GM19023 (cell line): ENCODE measurements around the gene SLC6A3.
"Not testable (repeated sequence)": the region's sequence is repeated elsewhere in the genome, so short reads cannot be mapped to it uniquely, and the experiment has no call there.

Experiments
- ATAC-seq: cut with Tn5 transposase; IDR thresholded peaks from one replicate; pipeline ENCODE4 v1.9.1; 2021; ENCODE audit warnings: mild to moderate bottlenecking, moderate library complexity; ENCODE audit not compliant: unreplicated experiment

Gene SLC6A3

DNA sequence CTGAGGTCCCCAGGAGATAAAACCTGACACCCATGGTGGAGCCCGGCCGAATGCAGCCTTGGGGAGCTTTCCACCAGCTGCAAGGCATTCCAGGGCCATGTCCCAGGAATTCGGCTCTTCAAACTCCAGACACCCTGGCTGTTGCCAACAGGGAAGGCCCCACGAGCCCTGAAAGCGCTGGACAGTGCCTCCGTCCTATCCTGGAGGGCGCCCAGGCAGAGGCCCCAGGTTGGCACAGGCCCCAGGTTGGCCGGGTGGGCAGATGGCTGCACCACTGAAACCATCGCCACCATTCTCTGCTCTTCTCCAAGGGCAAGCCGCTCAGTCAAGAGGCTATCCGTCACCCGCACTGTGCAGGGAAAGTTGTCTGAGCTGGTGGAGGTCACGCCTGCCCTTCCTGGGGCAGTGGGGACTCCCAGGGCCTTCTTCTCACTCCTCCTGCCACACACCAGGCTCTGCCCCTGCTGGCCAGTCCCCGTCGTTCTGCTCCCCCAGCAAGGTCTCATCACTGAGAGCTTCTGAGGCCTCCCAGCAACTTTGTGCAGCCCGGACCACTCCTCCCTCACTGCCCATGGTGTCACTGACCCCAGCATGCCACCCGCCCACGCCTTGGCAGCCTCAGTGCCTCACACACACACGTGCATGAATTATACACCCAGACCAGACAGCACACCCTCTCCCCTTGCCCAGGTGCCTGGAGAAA, 21.2 kb downstream of the SLC6A3 start:
- ATAC-seq, result no peak

DNA sequence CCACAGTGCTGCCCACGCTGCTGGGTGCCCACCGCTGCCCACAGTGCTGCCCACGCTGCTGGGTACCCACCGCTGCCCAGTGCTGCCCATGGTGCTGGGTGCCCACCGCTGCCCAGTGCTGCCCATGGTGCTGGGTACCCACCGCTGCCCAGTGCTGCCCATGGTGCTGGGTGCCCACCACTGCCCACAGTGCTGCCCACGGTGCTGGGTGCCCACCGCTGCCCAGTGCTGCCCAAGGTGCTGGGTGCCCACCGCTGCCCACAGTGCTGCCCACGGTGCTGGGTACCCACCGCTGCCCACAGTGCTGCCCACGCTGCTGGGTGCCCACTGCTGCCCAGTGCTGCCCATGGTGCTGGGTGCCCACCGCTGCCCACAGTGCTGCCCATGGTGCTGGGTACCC, 22.7 kb downstream of the SLC6A3 start:
- ATAC-seq, result not testable (repeated sequence)

DNA sequence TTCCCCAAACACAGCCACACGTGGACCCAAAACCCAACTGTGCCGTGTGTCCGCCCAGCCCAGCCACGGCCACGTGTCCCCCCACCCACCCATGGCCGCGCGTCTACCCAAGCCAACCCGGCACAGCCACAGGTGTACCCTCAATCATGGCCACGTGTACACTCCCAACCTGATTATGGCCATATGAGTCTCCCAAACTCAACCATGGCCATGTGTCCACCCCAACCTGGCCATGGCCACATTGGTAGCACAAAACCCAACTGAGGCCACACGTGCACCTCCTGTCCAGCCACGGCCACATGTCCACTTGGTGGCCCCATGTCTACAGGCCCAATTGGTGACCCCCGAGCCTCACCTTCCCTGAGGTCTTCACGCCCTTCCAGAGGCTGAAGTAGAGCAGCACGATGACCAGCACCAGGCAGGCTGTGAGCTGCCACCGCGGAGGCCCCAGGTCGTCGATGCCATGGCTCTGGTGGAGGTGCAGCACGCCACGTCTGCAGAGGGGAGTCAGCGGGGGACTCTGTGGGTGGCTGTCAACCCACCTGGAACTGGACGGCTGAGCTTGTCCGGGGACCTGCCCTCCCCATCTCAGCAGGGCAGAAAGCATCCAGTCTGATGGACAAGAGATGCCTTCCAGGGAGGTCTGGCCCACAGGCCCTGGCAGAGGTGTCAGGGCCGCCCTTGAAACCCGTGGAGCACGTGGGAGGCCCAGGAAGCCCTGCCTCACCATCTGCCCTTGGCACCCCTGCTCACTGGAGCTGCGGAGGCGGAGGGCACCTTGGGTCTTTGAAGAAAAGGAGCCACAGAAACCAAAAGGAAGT, 23.5 kb downstream of the SLC6A3 start:
- no peak for ATAC-seq

DNA sequence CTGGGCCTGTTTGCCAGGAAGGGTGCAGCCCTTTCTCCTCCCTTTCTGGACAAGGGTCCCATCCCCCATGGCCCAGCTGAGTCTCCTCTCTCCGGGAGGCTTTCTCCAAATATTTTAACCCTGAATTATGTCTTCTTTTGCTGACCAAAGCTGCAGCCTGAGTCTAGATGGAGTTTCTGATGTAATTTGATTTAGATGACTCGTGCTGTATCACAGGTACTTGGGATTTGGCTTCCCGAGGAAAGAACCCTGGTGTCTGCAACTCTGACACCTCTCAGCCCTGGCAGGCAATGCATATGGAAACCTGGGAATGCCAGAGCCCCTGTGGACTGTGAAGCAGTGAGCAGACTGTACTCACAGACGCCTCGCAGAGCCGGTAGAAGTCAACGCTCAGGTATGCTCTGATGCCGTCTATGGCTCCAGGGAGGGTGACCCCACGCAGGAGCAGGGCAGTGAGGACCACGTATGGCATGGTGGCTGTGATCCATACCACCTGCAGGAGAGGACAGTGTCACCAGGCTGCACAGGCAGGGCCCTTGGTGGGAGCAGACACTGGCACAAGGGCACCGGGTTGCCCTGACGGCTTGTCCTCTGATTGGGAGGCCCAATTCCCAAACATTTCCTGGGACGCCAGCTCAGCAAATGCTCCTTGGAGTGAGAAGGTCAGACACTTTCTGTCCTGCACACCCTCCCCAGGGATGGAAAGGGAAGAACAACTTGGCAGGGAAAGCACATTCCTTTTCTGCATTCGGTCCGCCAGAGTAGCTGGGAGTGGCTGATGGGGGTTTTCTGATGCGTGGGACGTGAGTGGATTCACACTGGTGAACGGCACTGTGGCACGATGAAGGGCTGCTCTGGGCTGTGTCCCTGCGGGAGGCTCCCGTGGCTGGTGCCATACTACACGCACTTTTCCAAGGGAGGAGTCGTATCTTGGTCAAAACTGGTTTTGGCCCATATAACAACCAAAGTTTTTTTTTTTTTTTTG, 24.7 kb downstream of the SLC6A3 start:
- no peak for ATAC-seq

DNA sequence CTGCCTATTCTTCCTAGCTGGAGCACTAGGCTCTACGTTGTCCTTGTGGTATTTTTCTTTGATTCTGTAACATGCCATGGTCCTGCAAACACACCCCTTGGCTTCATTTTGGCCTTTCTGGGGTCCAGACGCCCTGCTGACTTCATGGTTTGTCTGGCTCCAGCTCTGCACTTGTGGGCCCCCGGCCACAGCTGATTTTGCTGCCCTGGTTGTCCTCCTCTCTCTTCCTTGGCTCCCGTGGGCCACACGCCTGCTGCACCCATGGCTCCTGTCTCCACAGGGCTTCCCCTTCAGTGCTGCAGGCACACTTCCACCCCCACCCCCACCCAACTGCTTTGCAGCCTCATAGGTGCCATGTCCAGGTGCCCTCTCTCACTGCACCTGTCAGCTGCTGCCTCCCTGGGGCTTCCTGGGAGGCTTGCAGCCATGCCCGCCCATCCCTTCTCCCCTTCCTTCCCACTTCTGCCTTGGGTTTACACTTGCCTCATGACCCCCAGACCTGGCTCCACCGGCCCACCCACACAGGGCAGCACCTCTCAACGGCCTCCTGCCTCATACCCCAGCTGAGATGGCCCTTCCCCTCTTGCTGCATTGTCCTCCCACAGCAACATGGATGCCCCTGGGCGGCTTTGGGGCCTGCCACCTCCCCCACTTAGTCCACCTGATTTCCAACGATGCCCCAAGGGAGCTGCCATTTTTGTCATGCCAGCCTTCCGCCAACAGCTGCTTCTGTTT, 25.6 kb downstream of the SLC6A3 start:
- ATAC-seq, result no peak

DNA sequence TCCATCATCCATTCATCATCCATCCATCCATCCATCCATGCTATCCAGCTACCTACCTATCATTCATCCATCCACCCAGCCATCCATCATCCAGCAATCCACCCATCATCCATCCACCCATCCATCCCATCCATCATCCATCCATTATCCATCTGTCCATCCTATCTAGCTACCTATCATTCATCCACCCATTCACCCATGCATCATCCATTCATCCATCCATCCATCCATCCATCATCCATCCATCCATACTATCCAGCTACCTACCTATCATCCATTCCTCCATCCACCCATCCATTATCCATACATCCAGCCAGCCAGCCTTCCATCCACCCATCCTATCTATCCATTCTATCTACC, 26.3 kb downstream of the SLC6A3 start:
- no peak for ATAC-seq

DNA sequence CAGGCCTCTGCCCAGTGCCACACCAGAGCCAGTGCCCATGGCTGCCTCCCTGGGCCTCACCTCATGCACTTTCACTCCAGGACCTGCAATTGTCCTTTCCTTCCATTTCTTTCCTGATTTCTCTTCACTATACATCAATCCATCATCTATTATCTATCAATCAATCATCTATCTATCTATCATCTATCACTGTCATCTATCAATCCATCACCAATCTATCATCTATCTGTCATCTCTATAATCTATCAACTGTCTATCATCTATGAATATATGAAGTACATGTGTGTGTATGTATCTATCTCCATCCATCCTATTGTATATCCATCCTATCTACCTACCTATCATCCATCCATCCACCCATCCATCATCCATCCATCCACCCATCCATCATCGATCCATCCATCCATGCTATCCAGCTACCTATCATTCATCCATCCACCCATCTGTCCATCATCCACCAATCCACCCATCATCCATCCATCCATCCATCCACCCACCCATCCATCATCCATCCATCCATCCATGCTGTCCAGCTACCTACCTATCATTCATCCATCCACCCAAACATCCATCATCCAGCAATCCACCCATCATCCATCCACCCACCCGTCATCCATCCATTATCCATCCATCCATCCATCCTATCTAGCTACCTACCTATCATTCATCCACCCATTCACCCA, 26.9 kb downstream of the SLC6A3 start:
- ATAC-seq, result no peak

DNA sequence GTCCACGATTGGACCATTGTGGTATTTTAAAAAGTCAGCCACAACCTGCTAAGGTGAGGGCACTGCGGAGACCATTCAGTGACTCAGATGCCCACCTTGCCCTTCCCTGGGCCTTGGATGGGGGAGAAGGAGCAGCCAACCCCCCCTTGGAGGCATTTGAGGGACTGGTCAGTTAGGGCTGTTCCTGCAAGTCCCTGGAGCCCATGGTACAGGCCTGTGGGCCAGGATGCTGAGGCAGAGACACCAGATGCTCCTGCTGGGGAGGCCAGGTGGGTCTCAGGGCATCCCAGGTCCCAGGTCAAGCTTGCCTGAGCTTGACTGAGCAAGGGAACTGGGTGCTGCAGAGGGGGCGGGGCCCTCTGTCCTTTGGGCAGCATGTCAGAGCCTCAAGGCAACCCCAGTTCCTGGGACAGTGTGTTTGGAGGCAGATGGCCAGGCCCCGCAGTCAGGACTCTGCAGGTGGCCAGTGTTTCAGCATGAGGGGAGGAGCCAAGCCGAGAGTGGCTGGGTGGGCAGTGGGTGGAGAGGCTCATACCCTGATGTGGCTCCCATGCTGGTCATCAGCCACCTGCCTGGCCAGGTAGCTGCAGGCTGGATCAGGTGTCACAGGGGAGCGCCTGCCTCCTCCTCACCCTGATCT, 27.5 kb downstream of the SLC6A3 start:
- ATAC-seq, result no peak

DNA sequence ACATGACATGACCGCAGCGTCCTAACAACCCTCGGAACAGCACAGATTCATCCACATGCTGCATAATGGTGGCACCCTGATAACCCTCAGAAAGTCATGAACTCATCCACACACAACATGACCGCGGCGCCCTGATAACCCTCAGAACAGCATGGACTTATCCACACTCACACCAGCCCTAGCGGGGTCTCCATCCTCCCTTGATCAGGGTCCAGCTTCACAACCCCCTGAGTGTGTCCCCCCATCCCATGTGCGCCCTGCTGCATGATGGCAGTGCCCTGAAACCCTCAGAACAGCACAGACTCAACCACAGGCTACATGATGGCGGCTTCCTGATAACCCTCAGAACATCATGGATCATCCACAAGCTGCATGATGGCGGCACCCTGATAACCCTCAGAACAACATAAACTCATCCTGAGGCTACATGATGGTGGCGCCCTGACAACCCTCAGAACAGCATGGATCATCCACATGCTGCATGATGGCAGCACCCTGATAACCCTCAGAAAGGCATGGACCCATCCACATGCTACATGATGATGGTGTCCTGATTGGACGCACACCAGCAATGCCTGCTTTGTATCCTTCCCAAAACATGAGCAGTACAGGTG, 28.3 kb downstream of the SLC6A3 start:
- ATAC-seq, result no peak

DNA sequence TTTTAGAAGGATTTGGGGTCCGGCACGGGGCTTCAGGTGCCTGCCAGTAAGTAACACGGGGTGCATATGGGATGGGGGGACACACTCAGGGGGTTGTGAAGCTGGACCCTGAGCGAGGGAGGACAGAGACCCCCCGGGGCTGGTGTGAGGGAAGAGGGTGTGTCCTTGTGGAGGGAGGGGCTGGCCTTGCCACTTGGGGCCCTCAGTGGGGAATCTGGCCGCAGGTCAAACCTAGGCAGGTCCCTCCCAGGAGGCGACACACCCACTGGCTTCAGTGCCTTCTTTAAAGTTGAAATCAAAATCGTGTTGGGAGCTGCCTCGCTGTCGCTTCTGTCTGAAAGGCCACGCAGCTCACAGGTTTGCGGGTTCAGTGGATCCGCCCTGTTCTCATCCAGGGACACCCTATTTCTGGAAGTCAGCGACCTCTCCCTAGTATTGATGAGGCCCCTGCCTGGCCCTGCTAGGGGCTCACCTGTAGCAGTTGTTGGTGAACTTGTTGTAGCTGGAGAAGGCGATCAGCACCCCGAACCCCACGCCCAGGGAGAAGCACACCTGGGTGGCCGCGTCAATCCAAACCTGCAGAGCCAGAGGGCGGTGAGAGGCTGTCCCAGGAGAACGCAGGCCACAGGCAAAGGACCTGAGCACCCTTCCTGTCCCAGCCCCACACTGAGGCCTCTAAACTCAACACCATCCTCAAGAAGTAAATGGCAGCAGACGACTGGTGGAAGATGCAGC, 29.4 kb downstream of the SLC6A3 start:
- no peak for ATAC-seq

DNA sequence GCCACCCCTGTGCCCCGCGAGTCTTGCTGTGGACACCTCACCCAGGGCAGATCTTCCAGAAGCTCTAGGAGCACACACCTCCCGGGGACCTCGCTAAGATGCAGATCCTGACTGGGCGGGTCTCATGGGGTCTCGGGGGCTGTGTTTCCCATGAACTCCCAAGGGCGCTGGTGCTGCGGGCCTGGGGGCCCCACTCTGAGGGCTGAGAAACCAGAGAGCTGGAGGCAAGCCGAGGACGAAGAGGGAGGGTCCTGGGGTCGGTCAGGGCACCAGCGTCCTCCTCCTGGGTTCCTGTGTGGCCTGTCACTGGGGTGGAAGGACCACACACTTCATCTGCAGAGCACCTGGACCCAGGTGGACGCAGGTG, 30.2 kb downstream of the SLC6A3 start:
- ATAC-seq, result no peak

DNA sequence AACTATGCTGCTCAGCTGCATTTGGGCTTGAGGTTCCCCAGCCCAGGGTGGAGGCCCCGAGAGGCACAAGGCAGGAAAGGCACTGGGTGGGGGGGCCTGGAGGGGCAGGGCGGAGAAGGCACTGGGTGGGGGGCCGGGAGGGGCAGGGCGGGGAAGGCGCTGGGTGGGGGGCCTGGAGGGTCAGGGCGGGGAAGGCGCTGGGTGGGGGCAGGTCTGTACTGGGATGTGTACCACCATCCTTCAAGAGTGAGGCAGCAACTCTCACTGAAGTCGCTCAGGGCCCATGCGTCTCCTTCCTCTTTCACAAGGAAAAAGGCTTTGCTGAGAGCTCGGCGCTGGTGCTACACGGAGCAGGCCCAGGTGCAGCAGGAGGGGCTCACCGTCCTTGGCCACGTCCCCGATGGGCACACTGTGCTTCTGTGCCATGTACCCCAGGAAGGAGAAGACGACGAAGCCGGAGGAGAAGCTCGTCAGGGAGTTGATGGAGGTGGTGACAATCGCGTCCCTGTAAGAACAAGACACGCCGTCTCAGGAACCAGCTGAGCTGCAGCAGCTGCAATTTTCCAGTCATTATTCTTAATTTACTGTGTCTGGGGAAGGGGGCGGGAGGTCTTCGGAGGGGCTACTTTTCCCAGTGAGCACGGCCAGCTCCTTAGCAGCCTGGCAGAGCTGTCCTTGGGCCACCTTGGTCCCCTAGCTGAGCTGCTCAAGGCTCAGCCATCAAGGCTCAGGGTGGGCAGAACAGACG, 30.8 kb downstream of the SLC6A3 start:
- ATAC-seq, result no peak

DNA sequence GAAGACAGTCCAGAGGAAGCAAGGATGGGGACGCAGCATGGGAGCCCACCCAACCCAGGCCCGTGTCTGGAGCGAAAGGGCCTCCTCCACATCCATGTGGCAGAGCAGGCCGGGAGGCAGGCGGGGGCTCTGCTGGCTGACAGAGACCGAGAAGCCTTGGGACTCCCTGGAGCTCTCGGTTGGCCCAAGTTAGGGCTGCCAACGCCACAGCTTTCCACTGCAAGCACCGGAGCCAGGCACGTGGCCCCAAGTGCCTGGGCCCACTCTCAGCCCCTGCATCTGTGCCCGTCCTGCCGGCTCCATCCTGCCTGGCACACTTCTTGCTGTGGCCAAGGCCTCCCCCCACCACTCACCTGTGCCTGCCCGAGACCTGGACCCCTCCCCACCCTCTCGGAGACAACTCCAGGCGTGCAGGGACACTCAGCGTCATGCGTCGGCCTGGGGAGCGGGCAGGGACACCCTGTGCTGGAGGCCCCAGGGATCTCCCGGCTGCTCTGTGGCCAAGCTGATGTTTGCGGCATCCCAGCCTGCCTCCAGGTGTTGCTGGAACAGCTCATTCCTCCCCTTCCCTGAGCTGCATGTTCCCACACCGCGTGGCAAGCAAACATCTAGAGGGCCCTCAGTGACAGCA, 31.5 kb downstream of the SLC6A3 start:
- ATAC-seq, result no peak

DNA sequence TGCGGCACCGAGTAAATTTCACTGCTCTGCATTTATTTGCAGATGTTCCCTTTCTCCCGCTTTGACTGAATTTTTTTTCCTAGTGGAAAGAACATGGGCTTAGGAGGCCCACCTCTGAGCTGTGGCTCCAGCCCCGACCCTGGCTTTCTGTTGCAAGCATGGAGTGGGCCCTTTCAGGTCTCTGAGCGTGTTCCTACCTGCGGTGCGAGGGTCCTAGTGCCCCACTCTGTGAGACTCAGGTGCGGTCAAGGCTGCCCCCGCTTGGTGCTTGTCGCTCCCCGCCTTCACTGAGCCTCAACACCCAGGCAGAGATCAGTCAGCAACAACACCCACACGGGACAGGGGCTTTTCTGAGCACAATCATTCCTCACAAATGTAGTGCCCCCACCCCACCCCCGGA, 32.0 kb downstream of the SLC6A3 start:
- no peak for ATAC-seq

DNA sequence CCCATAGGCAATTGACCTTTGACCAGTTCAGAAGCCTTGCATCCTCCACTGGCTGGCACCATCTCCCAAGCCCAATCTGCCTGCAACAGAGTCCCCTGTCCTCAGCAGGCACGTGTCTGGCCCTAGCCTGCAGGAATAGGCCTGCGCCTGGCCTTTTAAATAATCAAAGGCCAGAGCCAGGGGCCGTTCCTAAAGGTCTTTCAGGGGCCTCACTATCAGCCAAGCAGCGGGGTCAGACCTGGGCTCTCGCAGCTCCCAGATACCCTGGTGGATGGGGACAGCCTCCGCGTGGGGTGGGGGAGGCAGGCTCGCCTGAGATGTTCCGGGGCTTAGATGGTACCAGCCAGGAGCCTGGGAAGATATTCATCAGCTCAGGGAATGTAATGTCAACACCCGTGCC, 32.6 kb downstream of the SLC6A3 start:
- ATAC-seq, result no peak

DNA sequence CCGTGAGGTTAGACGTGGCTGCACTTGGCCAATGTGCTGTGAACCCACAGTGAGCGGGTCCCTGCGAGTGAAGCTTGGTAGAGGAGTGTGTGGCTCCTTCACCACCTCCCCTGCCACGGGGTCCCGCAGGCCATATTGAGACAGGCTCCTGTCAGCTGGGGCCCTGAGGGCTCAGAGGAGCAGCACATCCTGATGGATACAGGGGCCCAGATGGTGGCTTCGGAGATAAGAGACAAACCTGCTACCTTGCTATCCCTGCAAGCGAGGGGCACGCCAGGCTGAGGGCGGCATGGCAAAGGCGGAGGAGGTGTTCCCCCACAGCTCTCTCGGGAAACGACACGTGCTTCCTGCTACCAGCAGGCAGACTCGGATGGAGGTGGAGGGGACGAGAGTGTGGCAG, 33.1 kb downstream of the SLC6A3 start:
- ATAC-seq, result no peak

DNA sequence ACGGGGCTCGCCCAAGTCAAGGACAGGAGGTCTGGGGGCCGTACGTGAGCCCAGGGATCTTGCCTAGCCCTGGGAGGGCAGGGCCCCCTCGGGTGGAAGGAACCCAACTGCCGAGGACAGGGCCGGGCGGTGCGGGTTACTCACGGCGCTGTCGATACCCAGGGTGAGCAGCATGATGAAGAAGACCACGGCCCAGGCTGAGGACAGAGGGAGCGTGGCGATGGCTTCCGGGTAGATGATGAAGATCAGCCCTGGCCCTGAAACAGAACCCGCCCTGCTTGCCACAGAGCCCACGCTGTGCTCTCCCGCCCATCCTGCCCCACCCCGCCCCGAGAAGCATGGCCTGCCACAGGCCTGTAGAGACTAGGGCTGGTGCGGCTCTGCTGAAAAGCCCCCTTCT, 34.1 kb downstream of the SLC6A3 start:
- no peak for ATAC-seq
